Neural cell (in vitro differentiated cells): ENCODE data around the gene RBM10. TPM values are rescaled to one million over a fixed set of nuclear protein-coding genes. Genes with fewer than 3 reads are reported as not detected.

Experiments
- H2AFZ ChIP-seq: fragments of 200-600, 300-800 bp; sonication (generic), shearing (Covaris generic); 2 replicates; pipeline ENCODE4 v1.6.0; 2014; ENCODE audit warnings: low read depth, mild to moderate bottlenecking, antibody characterized with exemption, low read length, moderate library complexity
- H3F3A ChIP-seq: fragments of 200-600 bp; shearing (Covaris generic); 2 replicates; pipeline ENCODE4 v1.6.1; 2016; ENCODE audit warnings: mild to moderate bottlenecking, moderate library complexity, mixed read lengths, antibody characterized with exemption, low read length; ENCODE audit not compliant: insufficient read depth, poor library complexity, severe bottlenecking
- H3K27ac ChIP-seq: fragments of 200-600, 300-800 bp; sonication (generic), shearing (Covaris generic); 2 replicates; pipeline ENCODE4 v1.5.1; 2014; ENCODE audit warnings: mild to moderate bottlenecking, low read length, moderate library complexity
- H3K27me3 ChIP-seq: fragments of 300-800, 200-600 bp; sonication (generic), shearing (Covaris generic); 2 replicates; pipeline ENCODE4 v1.6.0; 2014; ENCODE audit warnings: mild to moderate bottlenecking, low read depth, low read length, moderate library complexity; ENCODE audit not compliant: insufficient read depth
- H3K36me3 ChIP-seq: fragments of 300-800, 200-600 bp; sonication (generic), shearing (Covaris generic); 2 replicates; pipeline ENCODE4 v1.5.1; 2014; ENCODE audit warnings: mild to moderate bottlenecking, antibody characterized with exemption, low read length, moderate library complexity; ENCODE audit not compliant: insufficient read depth
- H3K4me2 ChIP-seq: fragments of 300-800, 200-600 bp; sonication (generic), shearing (Covaris generic); 2 replicates; pipeline ENCODE4 v1.6.0; 2014; ENCODE audit warnings: mild to moderate bottlenecking, low read length
- H3K4me3 ChIP-seq: fragments of 300-800, 200-600 bp; sonication (generic), shearing (Covaris generic); 2 replicates; pipeline ENCODE4 v1.5.1; 2014; ENCODE audit warnings: mild to moderate bottlenecking, low read length, moderate library complexity
- H3K79me2 ChIP-seq: fragments of 200-600 bp; shearing (Covaris generic); replicated peaks from 2 replicates; pipeline ENCODE4 v1.6.0; 2014; ENCODE audit warnings: mild to moderate bottlenecking, low read length, moderate library complexity; ENCODE audit not compliant: insufficient read depth
- H3K9ac ChIP-seq: fragments of 300-800, 200-600 bp; sonication (generic), shearing (Covaris generic); 2 replicates; pipeline ENCODE4 v1.6.1; 2016; ENCODE audit warnings: mild to moderate bottlenecking, low read length, mixed read lengths
- H3K9me2 ChIP-seq: fragments of 200-600 bp; shearing (Covaris generic); 2 replicates; pipeline ENCODE4 v1.6.1; 2016; ENCODE audit warnings: mild to moderate bottlenecking, low read length, mixed read lengths; ENCODE audit not compliant: insufficient read depth
- H3K9me3 ChIP-seq: fragments of 200-600, 300-800 bp; sonication (generic), shearing (Covaris generic); 2 replicates; pipeline ENCODE4 v1.6.1; 2016; ENCODE audit warnings: mild to moderate bottlenecking, mixed run types, low read length, moderate library complexity, mixed read lengths
- H4K20me1 ChIP-seq: fragments of 200-600 bp; shearing (Covaris generic); 2 replicates; pipeline ENCODE4 v1.6.1; 2016; ENCODE audit warnings: mild to moderate bottlenecking, mixed run types; ENCODE audit not compliant: insufficient read depth
- EP300 ChIP-seq: fragments of 450-650 bp; conservative IDR thresholded peaks from 2 replicates; pipeline ENCODE4 v1.6.1; 2014; ENCODE audit warnings: antibody characterized with exemption, mild to moderate bottlenecking, moderate library complexity; ENCODE audit not compliant: poor library complexity, severe bottlenecking
- EZH2 ChIP-seq: fragments of 200-600, 300-800 bp; shearing (Covaris generic), sonication (generic); IDR thresholded peaks from 2 replicates; pipeline ENCODE4 v1.6.1; 2014; ENCODE audit warnings: antibody characterized with exemption, low read length, borderline replicate concordance, mild to moderate bottlenecking; ENCODE audit not compliant: insufficient read depth, poor library complexity, severe bottlenecking
- MXI1 ChIP-seq: fragments of 450-650 bp; conservative IDR thresholded peaks from 2 replicates; pipeline ENCODE4 v1.6.1; 2014; ENCODE audit warnings: antibody characterized with exemption, mild to moderate bottlenecking; ENCODE audit not compliant: poor library complexity, severe bottlenecking
- POLR2AphosphoS5 ChIP-seq: IDR thresholded peaks from 2 replicates; pipeline ENCODE4 v1.6.1; 2012
- RAD21 ChIP-seq: fragments of 450-650 bp; conservative IDR thresholded peaks from 2 replicates; pipeline ENCODE4 v1.6.1; 2014; ENCODE audit warnings: antibody characterized with exemption, mild to moderate bottlenecking, moderate library complexity
- SMC3 ChIP-seq: fragments of 450-650 bp; conservative IDR thresholded peaks from 2 replicates; pipeline ENCODE4 v1.6.1; 2014; ENCODE audit warnings: antibody characterized with exemption, mild to moderate bottlenecking, moderate library complexity; ENCODE audit not compliant: poor library complexity
- TAF1 ChIP-seq: IDR thresholded peaks from 2 replicates; pipeline ENCODE4 v1.6.1; 2012; ENCODE audit warnings: low read depth
- polyA plus RNA-seq: library from polyadenylated mRNA; depleted of rRNA; stranded (reverse); fragments of >200 nt; gene quantifications from 2 replicates; pipeline ENCODE4 v1.2.3, GENCODE V29; 2014
- TF ChIP-seq, protein P1 (sequence below): IDR thresholded peaks from 2 replicates; pipeline ENCODE4 v1.6.1; 2012; ENCODE audit warnings: borderline replicate concordance
- TF ChIP-seq, protein P2 (sequence below): fragments of 450-650 bp; IDR thresholded peaks from 2 replicates; pipeline ENCODE4 v1.5.1; 2014; ENCODE audit warnings: antibody characterized with exemption, mild to moderate bottlenecking, moderate library complexity; ENCODE audit not compliant: poor library complexity, severe bottlenecking

The RBM10 gene
- polyA plus RNA-seq, 1 donor from 2014 or later: 53.1 TPM

GRCh38 chrX:47200385-47201150, 55.5 kb downstream of the RBM10 start:
- H4K20me1 ChIP-seq: peaks cover 15% of the 10 kb centered on the region
- TF ChIP-seq, protein P1, sequence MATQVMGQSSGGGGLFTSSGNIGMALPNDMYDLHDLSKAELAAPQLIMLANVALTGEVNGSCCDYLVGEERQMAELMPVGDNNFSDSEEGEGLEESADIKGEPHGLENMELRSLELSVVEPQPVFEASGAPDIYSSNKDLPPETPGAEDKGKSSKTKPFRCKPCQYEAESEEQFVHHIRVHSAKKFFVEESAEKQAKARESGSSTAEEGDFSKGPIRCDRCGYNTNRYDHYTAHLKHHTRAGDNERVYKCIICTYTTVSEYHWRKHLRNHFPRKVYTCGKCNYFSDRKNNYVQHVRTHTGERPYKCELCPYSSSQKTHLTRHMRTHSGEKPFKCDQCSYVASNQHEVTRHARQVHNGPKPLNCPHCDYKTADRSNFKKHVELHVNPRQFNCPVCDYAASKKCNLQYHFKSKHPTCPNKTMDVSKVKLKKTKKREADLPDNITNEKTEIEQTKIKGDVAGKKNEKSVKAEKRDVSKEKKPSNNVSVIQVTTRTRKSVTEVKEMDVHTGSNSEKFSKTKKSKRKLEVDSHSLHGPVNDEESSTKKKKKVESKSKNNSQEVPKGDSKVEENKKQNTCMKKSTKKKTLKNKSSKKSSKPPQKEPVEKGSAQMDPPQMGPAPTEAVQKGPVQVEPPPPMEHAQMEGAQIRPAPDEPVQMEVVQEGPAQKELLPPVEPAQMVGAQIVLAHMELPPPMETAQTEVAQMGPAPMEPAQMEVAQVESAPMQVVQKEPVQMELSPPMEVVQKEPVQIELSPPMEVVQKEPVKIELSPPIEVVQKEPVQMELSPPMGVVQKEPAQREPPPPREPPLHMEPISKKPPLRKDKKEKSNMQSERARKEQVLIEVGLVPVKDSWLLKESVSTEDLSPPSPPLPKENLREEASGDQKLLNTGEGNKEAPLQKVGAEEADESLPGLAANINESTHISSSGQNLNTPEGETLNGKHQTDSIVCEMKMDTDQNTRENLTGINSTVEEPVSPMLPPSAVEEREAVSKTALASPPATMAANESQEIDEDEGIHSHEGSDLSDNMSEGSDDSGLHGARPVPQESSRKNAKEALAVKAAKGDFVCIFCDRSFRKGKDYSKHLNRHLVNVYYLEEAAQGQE: no peak

DNA sequence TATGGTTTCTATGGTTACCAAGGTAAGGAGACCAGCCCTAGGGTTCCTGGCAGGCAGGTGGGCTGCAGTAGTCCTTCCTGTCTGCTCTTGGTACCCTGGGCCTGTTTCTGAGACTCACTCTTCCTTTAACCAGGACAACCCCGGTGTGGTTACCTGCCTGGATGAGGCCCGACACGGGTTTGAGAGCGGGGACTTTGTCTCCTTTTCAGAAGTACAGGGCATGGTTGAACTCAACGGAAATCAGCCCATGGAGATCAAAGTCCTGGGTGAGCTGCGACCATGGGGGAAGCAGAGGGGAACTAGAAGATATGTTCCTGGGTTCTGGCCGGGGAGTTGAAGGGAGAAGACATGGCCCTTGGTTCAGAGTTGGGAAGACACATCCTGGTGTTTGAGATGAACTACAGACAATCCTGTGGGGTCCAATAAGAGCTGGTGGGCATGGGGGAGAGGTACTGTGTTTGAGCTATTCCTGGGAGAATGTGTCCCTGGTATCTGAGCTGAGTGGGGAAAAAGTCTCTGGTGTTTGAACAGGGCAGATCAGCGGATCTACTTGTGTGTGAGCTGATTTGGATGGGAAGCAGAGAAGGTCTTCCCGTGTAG, 56.4 kb downstream of the RBM10 start:
- Histone ChIP-seq H3K9me2 (no peaks in the 10 kb centered on the region), H3K79me2 (peaks cover 18% of the 10 kb centered on the region), H3K36me3 (no peaks in the 10 kb centered on the region), H3K4me2 (no peak overlapping the region), H3K27me3 (no peaks in the 10 kb centered on the region), H3K9ac (no peak overlapping the region), H4K20me1 (peaks cover 11% of the 10 kb centered on the region), H3K9me3 (no peaks in the 10 kb centered on the region), H2AFZ (no peak overlapping the region), H3F3A (no peaks in the 10 kb centered on the region), H3K4me3 (no peak overlapping the region), H3K27ac (no peak overlapping the region)
- no peak for TF ChIP-seq EZH2
- TF ChIP-seq MXI1: no peak
- TF ChIP-seq EP300: no peak
- no peak for TF ChIP-seq RAD21
- no peak for TF ChIP-seq SMC3
- TF ChIP-seq TAF1: no peak
- TF ChIP-seq POLR2AphosphoS5: no peak
- TF ChIP-seq, protein P1: no peak
- TF ChIP-seq, protein P2, sequence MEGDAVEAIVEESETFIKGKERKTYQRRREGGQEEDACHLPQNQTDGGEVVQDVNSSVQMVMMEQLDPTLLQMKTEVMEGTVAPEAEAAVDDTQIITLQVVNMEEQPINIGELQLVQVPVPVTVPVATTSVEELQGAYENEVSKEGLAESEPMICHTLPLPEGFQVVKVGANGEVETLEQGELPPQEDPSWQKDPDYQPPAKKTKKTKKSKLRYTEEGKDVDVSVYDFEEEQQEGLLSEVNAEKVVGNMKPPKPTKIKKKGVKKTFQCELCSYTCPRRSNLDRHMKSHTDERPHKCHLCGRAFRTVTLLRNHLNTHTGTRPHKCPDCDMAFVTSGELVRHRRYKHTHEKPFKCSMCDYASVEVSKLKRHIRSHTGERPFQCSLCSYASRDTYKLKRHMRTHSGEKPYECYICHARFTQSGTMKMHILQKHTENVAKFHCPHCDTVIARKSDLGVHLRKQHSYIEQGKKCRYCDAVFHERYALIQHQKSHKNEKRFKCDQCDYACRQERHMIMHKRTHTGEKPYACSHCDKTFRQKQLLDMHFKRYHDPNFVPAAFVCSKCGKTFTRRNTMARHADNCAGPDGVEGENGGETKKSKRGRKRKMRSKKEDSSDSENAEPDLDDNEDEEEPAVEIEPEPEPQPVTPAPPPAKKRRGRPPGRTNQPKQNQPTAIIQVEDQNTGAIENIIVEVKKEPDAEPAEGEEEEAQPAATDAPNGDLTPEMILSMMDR: no peak

More at GRCh38 chrX:47200385-47201150, 55.5 kb downstream of the RBM10 start:
- Histone ChIP-seq H3F3A (no peaks in the 10 kb centered on the region), H3K9me2 (no peaks in the 10 kb centered on the region), H3K9me3 (no peaks in the 10 kb centered on the region), H3K4me2 (no peak overlapping the region), H3K27ac (no peak overlapping the region), H3K79me2 (peaks cover 26% of the 10 kb centered on the region), H2AFZ (no peak overlapping the region), H3K27me3 (no peaks in the 10 kb centered on the region), H3K4me3 (no peak overlapping the region), H3K36me3 (no peaks in the 10 kb centered on the region), H3K9ac (no peak overlapping the region)
